Activated T-cell treated with anti-CD3 and anti-CD28 coated beads, Interleukin-2, amount 50 U/mL, for 72 hours (primary cell): Measurements from ENCODE around the gene PIEZO1. TPM values are rescaled to one million over a fixed set of nuclear protein-coding genes. Genes with fewer than 3 reads are reported as not detected.

Experiments used
- ATAC-seq, 2 donors: fragments of 150-1000 bp; cut with Tn5 transposase; replicated peaks in 1 of 2; 2 replicates each; pipeline ENCODE4 v1.10.0; 2021; ENCODE audit warnings: moderate library complexity in 2 of 2, mild to moderate bottlenecking in 1 of 2
- DNase-seq, 2 donors: peaks; one replicate each; pipeline ENCODE4 v3.0.0; 2021 to 2022; ENCODE audit warnings: mixed read lengths in 1 of 2
- H3K27ac Mint-ChIP-seq: one replicate; pipeline ENCODE4 v1.8.0; 2022; ENCODE audit warnings: mild to moderate bottlenecking, moderate library complexity, mixed read lengths
- H3K27me3 Mint-ChIP-seq: one replicate; pipeline ENCODE4 v1.8.0; 2022; ENCODE audit warnings: low read depth, mixed read lengths
- H3K36me3 Mint-ChIP-seq, 2 donors: one replicate each; pipeline ENCODE4 v1.8.0; 2022; ENCODE audit warnings: mixed read lengths in 2 of 2, mild to moderate bottlenecking in 1 of 2; ENCODE audit not compliant: insufficient read depth in 2 of 2
- H3K4me1 Mint-ChIP-seq: one replicate; pipeline ENCODE4 v1.8.0; 2022; ENCODE audit warnings: low read depth, mixed read lengths
- H3K4me3 Mint-ChIP-seq, 2 donors: one replicate each; pipeline ENCODE4 v1.8.0; 2022; ENCODE audit warnings: mild to moderate bottlenecking in 2 of 2, mixed read lengths in 2 of 2, moderate library complexity in 2 of 2
- H3K9me3 Mint-ChIP-seq, 2 donors: one replicate each; pipeline ENCODE4 v1.8.0; 2022; ENCODE audit warnings: mixed read lengths in 2 of 2
- total RNA-seq, 2 donors: library from RNA; stranded (reverse); gene quantifications; one replicate each; pipeline ENCODE4 v1.2.3, GENCODE V29; 2022

Gene PIEZO1
- total RNA-seq, 2 donors from 2014 or later = 94.1 to 141 TPM

GRCh38 chr16:88805887-88806393 is 20.9 kb upstream of the PIEZO1 start:
- DNase-seq (no peak), ATAC-seq (no peak)
- H3K4me3 Mint-ChIP-seq = peak overlapping the region in 1 of 2 donors; percentile 52
- H3K27me3 Mint-ChIP-seq = no peaks in the 10 kb centered on the region
- peaks cover 38% of the 10 kb centered on the region for H3K4me1 Mint-ChIP-seq
- H3K36me3 Mint-ChIP-seq = peaks cover 0 to 2% of the 10 kb centered on the region in 2 donors
- no peaks in the 10 kb centered on the region for H3K9me3 Mint-ChIP-seq
- H3K27ac Mint-ChIP-seq = no peak overlapping the region

- Mint-ChIP-seq H3K4me1 (peaks cover 38% of the 10 kb centered on the region), H3K27me3 (no peaks in the 10 kb centered on the region), H3K4me3 (peak overlapping the region; percentile 84 to 86), H3K9me3 (no peaks in the 10 kb centered on the region), H3K27ac (no peak overlapping the region), H3K36me3 (peaks cover 0 to 2% of the 10 kb centered on the region in 2 donors)
- ATAC-seq = no peak
- no peak for DNase-seq
Observed at GRCh38 chr16:88805340-88805715, 20.3 kb upstream of the PIEZO1 start.

GRCh38 chr16:88804552-88805339 is 19.7 kb upstream of the PIEZO1 start:
- H3K4me3 Mint-ChIP-seq = peak overlapping the region; percentile 84 to 86
- ATAC-seq (peak; percentile 12 to 27), DNase-seq (peak; percentile 52 to 57)
- H3K27me3 Mint-ChIP-seq = no peaks in the 10 kb centered on the region
- H3K4me1 Mint-ChIP-seq = peaks cover 39% of the 10 kb centered on the region
- H3K27ac Mint-ChIP-seq = peak overlapping the region; percentile 68
- no peaks in the 10 kb centered on the region for H3K9me3 Mint-ChIP-seq
- H3K36me3 Mint-ChIP-seq = no peaks in the 10 kb centered on the region

DNA sequence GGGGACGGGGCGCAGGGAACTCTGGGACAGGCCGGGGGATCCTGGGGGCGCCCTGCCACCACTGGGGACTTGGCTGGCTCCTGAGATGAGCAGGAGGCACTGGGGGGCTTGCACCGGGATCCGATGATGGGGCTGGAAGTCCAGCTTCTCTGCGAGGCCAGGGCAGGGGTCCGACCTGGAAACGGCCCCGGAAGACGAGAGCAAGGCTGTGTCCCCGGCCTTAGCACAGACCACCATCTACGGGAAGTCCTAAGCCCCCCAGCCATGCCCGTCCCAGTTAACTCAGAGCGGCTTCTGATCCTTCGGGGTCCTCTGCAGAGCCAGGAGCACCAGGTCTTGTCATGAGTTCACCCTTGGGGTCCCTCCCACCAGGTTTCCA is 19.1 kb upstream of the PIEZO1 start:
- peak overlapping the region; percentile 84 to 86 for H3K4me3 Mint-ChIP-seq
- ATAC-seq (no peak), DNase-seq (no peak)
- peak overlapping the region; percentile 68 for H3K27ac Mint-ChIP-seq
- H3K27me3 Mint-ChIP-seq = no peaks in the 10 kb centered on the region
- peaks cover 34% of the 10 kb centered on the region for H3K4me1 Mint-ChIP-seq
- H3K9me3 Mint-ChIP-seq = no peaks in the 10 kb centered on the region
- H3K36me3 Mint-ChIP-seq = no peaks in the 10 kb centered on the region

DNA sequence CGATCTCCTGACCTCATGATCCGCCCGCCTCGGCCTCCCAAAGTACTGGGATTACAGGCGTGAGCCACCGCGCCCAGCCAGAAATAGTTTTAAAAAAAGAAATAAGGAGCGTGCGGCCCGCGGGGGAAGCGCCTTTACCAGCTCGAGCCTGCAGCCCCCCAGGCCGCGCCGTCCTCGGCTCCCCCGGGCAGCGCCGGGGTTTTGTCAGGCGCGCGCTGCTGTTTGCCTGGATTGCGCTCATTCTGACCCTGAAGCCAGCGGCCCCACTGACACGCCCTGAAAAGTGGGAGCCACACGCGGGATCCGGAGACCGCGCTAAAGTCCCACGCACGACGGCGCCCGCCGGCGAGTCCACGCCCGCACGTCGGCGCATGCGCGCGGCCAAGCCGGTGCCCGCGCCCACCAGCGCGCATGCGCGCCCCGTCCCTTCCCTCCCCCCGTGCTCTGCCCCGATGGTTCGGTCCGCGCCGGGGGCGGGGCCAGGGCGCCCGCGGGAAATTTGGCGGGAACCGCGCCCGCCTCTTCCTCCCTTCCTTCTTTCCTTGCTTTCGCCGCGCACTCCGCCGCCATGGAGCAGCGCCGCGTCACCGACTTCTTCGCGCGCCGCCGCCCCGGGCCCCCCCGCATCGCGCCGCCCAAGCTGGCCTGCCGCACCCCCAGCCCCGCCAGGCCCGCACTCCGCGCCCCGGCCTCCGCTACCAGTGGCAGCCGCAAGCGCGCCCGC is 18.4 kb upstream of the PIEZO1 start, which contains the start of gene CDT1:
CDT1 (plus strand) TSS at position 526 of the 724 bp plus-strand sequence; CDS start at position 569, 43 bp downstream.
- DNase-seq (peak; percentile 80 to 92), ATAC-seq (peak; percentile 49 to 55)
- Mint-ChIP-seq H3K27me3 (no peaks in the 10 kb centered on the region), H3K9me3 (no peaks in the 10 kb centered on the region), H3K27ac (peak within 1 kb of the TSS; percentile 95), H3K36me3 (no peaks in the 10 kb centered on the region), H3K4me3 (peak within 1 kb of the TSS; percentile 88 to 89), H3K4me1 (peaks cover 28% of the 10 kb centered on the region)

DNA sequence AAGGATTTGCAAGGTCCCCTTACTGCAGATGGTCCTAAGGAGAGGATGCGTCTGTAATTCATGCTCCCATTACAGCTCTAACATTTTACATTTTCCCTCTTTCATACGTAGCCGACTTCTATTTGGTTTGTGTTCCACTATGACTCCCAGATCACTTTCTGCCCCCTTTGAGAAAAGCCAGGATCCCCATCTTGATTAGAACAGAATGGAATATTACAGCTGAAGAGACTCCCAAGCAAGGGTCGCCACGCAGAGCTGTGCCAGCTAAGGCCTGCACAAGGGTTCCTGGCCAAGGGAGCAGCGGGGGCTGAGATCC is 15.2 kb upstream of the PIEZO1 start:
- DNase-seq = no peak
- peaks cover 21% of the 10 kb centered on the region for H3K4me1 Mint-ChIP-seq
- H3K27me3 Mint-ChIP-seq = no peaks in the 10 kb centered on the region
- ATAC-seq = no peak
- no peak overlapping the region for H3K27ac Mint-ChIP-seq
- H3K4me3 Mint-ChIP-seq = no peak overlapping the region
- H3K9me3 Mint-ChIP-seq = no peaks in the 10 kb centered on the region
- no peaks in the 10 kb centered on the region for H3K36me3 Mint-ChIP-seq

DNA sequence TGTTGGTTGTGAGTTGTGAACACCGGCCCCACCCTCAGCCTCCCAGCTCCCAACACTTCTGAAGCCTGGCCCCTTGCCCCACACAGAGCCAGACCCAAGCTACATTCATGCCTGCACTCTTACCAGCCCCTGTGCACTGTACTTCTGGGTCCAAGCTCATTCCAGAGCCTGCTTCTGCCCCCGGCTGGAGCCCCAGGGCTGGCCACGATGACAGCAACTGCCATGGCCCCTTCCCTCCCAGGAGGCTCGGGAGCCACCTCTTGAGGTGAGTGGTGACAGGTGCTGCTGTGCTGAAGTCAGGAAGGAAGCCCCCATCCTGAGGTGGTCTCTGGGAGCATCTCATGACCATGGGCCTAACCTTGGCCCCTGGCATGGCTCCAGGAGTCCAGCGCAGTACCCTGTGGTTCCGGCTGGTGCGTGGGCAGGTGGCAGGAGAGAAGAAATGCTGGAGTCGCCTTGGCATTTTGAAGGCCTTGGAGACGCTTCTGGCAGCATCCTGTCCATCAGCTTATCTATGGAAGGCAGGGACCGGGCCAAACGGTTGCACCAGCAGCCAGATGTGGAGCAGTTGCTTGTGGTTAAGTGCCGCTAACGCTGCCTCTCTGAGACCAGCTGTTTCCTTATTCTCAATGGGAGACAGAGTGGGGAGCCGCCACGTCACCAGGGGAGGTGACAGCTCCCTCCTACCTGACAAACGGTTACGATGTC is 14.7 kb upstream of the PIEZO1 start:
- no peak overlapping the region for H3K4me3 Mint-ChIP-seq
- H3K36me3 Mint-ChIP-seq = no peaks in the 10 kb centered on the region
- H3K27ac Mint-ChIP-seq = no peak overlapping the region
- no peaks in the 10 kb centered on the region for H3K27me3 Mint-ChIP-seq
- ATAC-seq (no peak), DNase-seq (no peak)
- no peaks in the 10 kb centered on the region for H3K9me3 Mint-ChIP-seq
- H3K4me1 Mint-ChIP-seq = peaks cover 26% of the 10 kb centered on the region

- Mint-ChIP-seq H3K4me1 (peaks cover 29% of the 10 kb centered on the region), H3K27me3 (no peaks in the 10 kb centered on the region), H3K9me3 (no peaks in the 10 kb centered on the region), H3K4me3 (no peak overlapping the region), H3K36me3 (no peaks in the 10 kb centered on the region), H3K27ac (no peak overlapping the region)
- DNase-seq (no peak), ATAC-seq (no peak)
Observed at GRCh38 chr16:88798772-88799455, 13.9 kb upstream of the PIEZO1 start.

- H3K4me1 Mint-ChIP-seq = peaks cover 29% of the 10 kb centered on the region
- no peak for DNase-seq
- H3K27me3 Mint-ChIP-seq = no peaks in the 10 kb centered on the region
- H3K4me3 Mint-ChIP-seq = no peak overlapping the region
- H3K27ac Mint-ChIP-seq = no peak overlapping the region
- ATAC-seq = no peak
- H3K36me3 Mint-ChIP-seq = no peaks in the 10 kb centered on the region
- H3K9me3 Mint-ChIP-seq = no peaks in the 10 kb centered on the region
Observed at GRCh38 chr16:88798073-88798472, 13.1 kb upstream of the PIEZO1 start.

GRCh38 chr16:88796278-88796677 is 11.3 kb upstream of the PIEZO1 start:
- DNase-seq = no peak
- Mint-ChIP-seq H3K4me1 (peaks cover 37% of the 10 kb centered on the region), H3K27me3 (no peaks in the 10 kb centered on the region), H3K9me3 (no peaks in the 10 kb centered on the region), H3K36me3 (no peaks in the 10 kb centered on the region), H3K4me3 (no peak overlapping the region), H3K27ac (no peak overlapping the region)
- no peak for ATAC-seq

DNA sequence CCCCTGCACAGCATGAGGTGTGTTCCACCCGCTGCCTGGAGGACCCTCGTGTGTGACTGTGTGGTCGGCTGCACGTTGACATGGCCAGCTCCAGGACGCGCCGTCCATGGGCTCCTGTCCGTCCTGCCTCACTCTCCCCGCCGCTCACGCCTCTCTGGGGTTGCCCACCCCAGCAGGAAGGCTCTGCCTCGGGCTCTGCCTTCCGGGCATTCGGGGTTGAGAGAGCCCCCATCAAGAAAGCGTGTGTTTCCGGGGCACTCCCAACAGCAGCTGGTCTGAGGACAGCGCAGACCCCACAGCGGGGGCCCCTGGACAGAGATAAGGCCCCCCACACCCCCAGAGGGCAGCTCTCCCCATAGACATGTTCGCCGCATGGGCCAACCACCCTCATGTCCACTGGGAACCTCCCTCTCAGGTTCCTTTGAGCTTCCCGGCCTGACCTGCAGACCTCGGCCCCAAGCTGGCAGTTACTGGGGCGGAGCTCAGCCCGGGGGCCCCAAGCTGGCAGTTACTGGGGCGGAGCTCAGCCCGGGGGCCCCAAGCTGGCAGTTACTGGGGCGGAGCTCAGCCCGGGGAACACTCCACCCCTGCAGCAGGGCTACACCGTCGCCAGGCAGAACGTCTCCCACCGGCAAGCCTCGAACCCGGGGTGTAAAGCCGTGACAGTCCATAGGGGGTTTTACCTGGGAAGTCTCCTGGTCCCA is 8.4 kb upstream of the PIEZO1 start:
- no peak for ATAC-seq
- H3K4me3 Mint-ChIP-seq = no peak overlapping the region
- DNase-seq = no peak
- H3K4me1 Mint-ChIP-seq = peaks cover 40% of the 10 kb centered on the region
- H3K27me3 Mint-ChIP-seq = no peaks in the 10 kb centered on the region
- H3K36me3 Mint-ChIP-seq = no peaks in the 10 kb centered on the region
- no peaks in the 10 kb centered on the region for H3K9me3 Mint-ChIP-seq
- H3K27ac Mint-ChIP-seq = no peak overlapping the region

GRCh38 chr16:88792668-88793250 is 7.7 kb upstream of the PIEZO1 start:
- Mint-ChIP-seq H3K27ac (no peak overlapping the region), H3K4me3 (peak overlapping the region in 1 of 2 donors; percentile 45), H3K36me3 (no peaks in the 10 kb centered on the region), H3K9me3 (no peaks in the 10 kb centered on the region), H3K27me3 (no peaks in the 10 kb centered on the region), H3K4me1 (peaks cover 40% of the 10 kb centered on the region)
- ATAC-seq (no peak), DNase-seq (no peak)
